Activated T-helper 17 cell treated with anti-CD3 and anti-CD28 coated beads, Interleukin-2, amount 50 U/mL, for 72 hours (primary cell): ENCODE data around the gene CCDC87. TPM values are rescaled to one million over a fixed set of nuclear protein-coding genes. Genes with fewer than 3 reads are reported as not detected.
A peak's percentile ranks its signal among the peaks of the same experiment; 100 is the strongest.
"Not testable (repeated sequence)": the region's sequence is repeated elsewhere in the genome, so short reads cannot be mapped to it uniquely, and the experiment has no call there.

ENCODE experiments used
- ATAC-seq: fragments of 150-1000 bp; cut with Tn5 transposase; replicated peaks from 2 replicates; pipeline ENCODE4 v1.10.0; 2021; ENCODE audit warnings: mild to moderate bottlenecking, moderate library complexity
- H3K27ac Mint-ChIP-seq: one replicate; pipeline ENCODE4 v1.8.0; 2022; ENCODE audit warnings: mixed read lengths
- H3K27me3 Mint-ChIP-seq: one replicate; pipeline ENCODE4 v1.8.0; 2022; ENCODE audit warnings: mixed read lengths
- H3K36me3 Mint-ChIP-seq: one replicate; pipeline ENCODE4 v1.8.0; 2022; ENCODE audit warnings: low read depth, mild to moderate bottlenecking, mixed read lengths
- H3K4me1 Mint-ChIP-seq: one replicate; pipeline ENCODE4 v1.8.0; 2022; ENCODE audit warnings: mixed read lengths
- H3K4me3 Mint-ChIP-seq: one replicate; pipeline ENCODE4 v1.8.0; 2022; ENCODE audit warnings: mild to moderate bottlenecking, mixed read lengths
- H3K9me3 Mint-ChIP-seq: one replicate; pipeline ENCODE4 v1.8.0; 2022; ENCODE audit warnings: mixed read lengths
- total RNA-seq, 2 donors: library from RNA; stranded (reverse); gene quantifications; one replicate each; pipeline ENCODE4 v1.2.3, GENCODE V29; 2022

CCDC87 gene
- total RNA-seq, 2 donors from 2014 or later: 0.11 to 0.15 TPM

DNA sequence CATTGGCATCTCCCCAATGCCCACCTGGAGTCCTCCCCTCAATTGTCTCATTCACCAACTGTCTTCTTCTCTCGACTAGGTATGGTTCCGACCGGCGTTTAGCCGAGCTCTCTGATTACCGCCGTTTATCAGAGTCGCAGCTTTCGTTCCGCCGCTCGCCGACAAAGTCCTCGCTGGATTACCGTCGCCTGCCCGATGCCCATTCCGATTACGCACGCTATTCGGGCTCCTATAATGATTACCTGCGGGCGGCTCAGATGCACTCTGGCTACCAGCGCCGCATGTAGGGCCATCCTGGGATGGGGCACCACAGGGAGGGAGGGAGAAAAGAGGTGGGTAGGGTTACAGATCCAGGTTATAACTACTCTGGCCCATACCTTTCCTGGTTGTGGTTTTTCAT, 33.5 kb upstream of the CCDC87 start:
- H3K27ac Mint-ChIP-seq: no peak overlapping the region
- peaks cover 37% of the 10 kb centered on the region for H3K4me1 Mint-ChIP-seq
- no peaks in the 10 kb centered on the region for H3K27me3 Mint-ChIP-seq
- H3K4me3 Mint-ChIP-seq: no peak overlapping the region
- no peak for ATAC-seq
- H3K9me3 Mint-ChIP-seq: no peaks in the 10 kb centered on the region
- peaks cover 98% of the 10 kb centered on the region for H3K36me3 Mint-ChIP-seq

GRCh38 chr11:66625752-66626149, 32.9 kb upstream of the CCDC87 start:
- H3K4me3 Mint-ChIP-seq: no peak overlapping the region
- H3K36me3 Mint-ChIP-seq: peaks cover 99% of the 10 kb centered on the region
- H3K4me1 Mint-ChIP-seq: peaks cover 37% of the 10 kb centered on the region
- no peaks in the 10 kb centered on the region for H3K9me3 Mint-ChIP-seq
- ATAC-seq: no peak
- H3K27me3 Mint-ChIP-seq: no peaks in the 10 kb centered on the region
- H3K27ac Mint-ChIP-seq: no peak overlapping the region

DNA sequence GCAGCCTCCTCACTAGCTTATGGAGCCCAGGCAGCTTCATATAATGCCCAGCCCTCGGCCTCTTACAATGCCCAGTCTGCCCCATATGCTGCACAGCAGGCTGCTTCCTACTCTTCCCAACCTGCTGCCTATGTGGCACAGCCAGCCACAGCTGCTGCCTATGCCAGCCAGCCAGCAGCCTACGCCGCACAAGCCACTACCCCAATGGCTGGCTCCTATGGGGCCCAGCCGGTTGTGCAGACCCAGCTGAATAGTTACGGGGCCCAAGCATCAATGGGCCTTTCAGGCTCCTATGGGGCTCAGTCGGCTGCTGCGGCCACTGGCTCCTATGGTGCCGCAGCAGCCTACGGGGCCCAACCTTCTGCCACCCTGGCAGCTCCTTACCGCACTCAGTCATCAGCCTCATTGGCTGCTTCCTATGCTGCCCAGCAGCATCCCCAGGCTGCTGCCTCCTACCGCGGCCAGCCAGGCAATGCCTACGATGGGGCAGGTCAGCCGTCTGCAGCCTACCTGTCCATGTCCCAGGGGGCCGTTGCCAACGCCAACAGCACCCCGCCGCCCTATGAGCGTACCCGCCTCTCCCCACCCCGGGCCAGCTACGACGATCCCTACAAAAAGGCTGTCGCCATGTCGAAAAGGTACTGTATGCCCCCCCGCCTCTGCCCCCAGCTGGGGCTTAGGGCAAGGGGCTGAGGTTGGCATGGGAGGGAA, 32.3 kb upstream of the CCDC87 start:
- Mint-ChIP-seq H3K36me3 (peaks cover 100% of the 10 kb centered on the region), H3K9me3 (no peaks in the 10 kb centered on the region), H3K4me3 (no peak overlapping the region), H3K27ac (no peak overlapping the region), H3K4me1 (peaks cover 37% of the 10 kb centered on the region), H3K27me3 (no peaks in the 10 kb centered on the region)
- no peak for ATAC-seq

- no peak for ATAC-seq
- H3K4me3 Mint-ChIP-seq: no peak overlapping the region
These were observed 31.6 kb upstream of the CCDC87 start for GRCh38 chr11:66624450-66624849.

GRCh38 chr11:66619080-66619554, 26.3 kb upstream of the CCDC87 start:
- Mint-ChIP-seq H3K4me3 (peak overlapping the region; percentile 96), H3K4me1 (peaks cover 34% of the 10 kb centered on the region), H3K27ac (peak overlapping the region; percentile 96), H3K27me3 (no peaks in the 10 kb centered on the region), H3K9me3 (no peaks in the 10 kb centered on the region), H3K36me3 (peaks cover 82% of the 10 kb centered on the region)
- peak; percentile 18 for ATAC-seq

More at GRCh38 chr11:66624450-66624849, 31.6 kb upstream of the CCDC87 start:
- peaks cover 37% of the 10 kb centered on the region for H3K4me1 Mint-ChIP-seq
- H3K9me3 Mint-ChIP-seq: no peaks in the 10 kb centered on the region
- H3K27me3 Mint-ChIP-seq: no peaks in the 10 kb centered on the region
- H3K27ac Mint-ChIP-seq: no peak overlapping the region
- H3K36me3 Mint-ChIP-seq: peaks cover 100% of the 10 kb centered on the region

DNA sequence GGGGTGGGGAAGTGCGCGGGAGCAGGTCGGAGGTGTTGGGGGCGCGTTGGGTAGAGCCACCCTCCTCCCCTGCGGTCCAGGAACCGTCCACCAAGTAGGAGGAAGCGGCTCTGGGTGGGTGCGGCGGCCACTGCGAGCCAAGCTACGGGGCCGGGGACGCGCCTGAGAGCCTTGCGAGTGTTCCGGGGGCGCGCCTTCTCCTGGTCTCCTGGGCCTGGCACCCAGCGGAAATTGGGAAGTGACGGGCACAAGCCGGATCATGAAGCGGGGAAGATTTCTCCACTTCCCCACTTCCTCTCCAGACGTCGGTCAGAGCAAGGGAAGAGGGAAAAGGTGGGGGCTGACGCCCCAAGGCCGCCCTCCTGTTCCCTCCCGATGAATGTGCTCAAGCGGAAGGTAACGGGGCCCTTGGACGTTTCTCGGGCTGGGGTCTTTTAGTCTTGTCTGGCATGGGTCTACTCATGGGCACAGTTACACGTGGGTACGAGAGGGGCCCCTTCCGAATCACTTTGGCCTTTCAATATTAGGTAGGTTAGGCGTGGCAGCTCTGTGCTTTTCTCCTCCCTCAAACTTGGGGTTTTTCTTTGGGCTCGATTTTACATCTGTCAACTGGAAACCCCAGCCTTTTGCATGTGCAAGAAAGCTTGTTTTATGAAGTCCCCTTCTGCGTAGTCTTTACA, 24.4 kb upstream of the CCDC87 start:
- H3K27me3 Mint-ChIP-seq: no peaks in the 10 kb centered on the region
- peak overlapping the region; percentile 96 for H3K27ac Mint-ChIP-seq
- peak overlapping the region; percentile 96 for H3K4me3 Mint-ChIP-seq
- H3K36me3 Mint-ChIP-seq: peaks cover 64% of the 10 kb centered on the region
- no peaks in the 10 kb centered on the region for H3K9me3 Mint-ChIP-seq
- ATAC-seq: no peak
- peaks cover 17% of the 10 kb centered on the region for H3K4me1 Mint-ChIP-seq

GRCh38 chr11:66616379-66617154, 23.7 kb upstream of the CCDC87 start, which contains the start of gene RBM14:
Gene RBM14 (plus strand): TSS chr11:66616630. CDS start chr11:66616721, 91 bp downstream.
- peaks cover 57% of the 10 kb centered on the region for H3K36me3 Mint-ChIP-seq
- peak; percentile 96 for ATAC-seq
- H3K4me1 Mint-ChIP-seq: peaks cover 16% of the 10 kb centered on the region
- no peaks in the 10 kb centered on the region for H3K9me3 Mint-ChIP-seq
- H3K27me3 Mint-ChIP-seq: no peaks in the 10 kb centered on the region
- peak within 1 kb of the TSS; percentile 96 for H3K27ac Mint-ChIP-seq
- H3K4me3 Mint-ChIP-seq: peak within 1 kb of the TSS; percentile 96

DNA sequence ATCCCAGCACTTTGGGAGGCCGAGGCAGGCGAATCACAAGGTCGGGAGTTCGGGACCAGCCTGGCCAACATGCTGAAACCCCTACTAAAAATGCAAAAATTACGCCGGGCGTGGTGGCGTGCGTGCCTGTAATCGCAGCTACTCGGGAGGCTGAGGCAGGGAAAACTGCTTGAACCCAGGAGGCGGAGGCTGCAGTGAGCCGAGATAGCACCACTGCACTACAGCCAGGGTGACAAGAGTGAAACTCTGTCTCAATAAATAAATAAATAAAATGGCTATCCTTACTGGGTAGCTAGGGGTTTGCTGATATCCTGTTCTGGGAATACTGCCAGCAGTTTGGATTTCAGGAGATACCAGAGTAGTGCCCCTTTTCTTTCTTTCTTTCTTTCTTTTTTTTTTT, 21.2 kb upstream of the CCDC87 start:
- H3K27me3 Mint-ChIP-seq: no peaks in the 10 kb centered on the region
- H3K9me3 Mint-ChIP-seq: no peaks in the 10 kb centered on the region
- H3K27ac Mint-ChIP-seq: no peak overlapping the region
- H3K4me3 Mint-ChIP-seq: no peak overlapping the region
- peaks cover 32% of the 10 kb centered on the region for H3K36me3 Mint-ChIP-seq
- ATAC-seq: no peak
- peaks cover 11% of the 10 kb centered on the region for H3K4me1 Mint-ChIP-seq

DNA sequence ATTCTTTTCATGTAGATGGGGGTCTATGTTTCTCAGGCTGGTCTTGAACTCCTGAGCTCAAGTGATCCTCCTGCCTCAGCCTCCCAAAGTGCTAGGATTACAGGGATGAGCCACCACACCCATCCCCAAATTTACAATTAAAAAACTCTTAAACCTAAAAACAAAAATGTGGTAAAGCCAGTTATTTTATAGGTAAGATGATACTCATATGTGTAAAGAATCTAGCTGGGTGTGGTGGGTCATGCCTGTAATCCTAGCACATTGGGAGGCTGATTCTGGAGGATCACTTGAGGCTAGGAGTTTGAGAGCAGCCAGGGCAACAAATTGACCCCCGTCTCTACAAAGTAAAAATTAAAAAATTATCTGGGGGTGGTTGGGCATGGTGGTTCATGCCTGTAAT, 19.6 kb upstream of the CCDC87 start:
- Mint-ChIP-seq H3K4me1 (no peaks in the 10 kb centered on the region), H3K27me3 (no peaks in the 10 kb centered on the region), H3K9me3 (no peaks in the 10 kb centered on the region), H3K27ac (no peak overlapping the region), H3K36me3 (peaks cover 16% of the 10 kb centered on the region), H3K4me3 (no peak overlapping the region)
- ATAC-seq: no peak

GRCh38 chr11:66609721-66610617, 17.1 kb upstream of the CCDC87 start:
- peaks cover 14% of the 10 kb centered on the region for H3K36me3 Mint-ChIP-seq
- no peak overlapping the region for H3K4me3 Mint-ChIP-seq
- no peak overlapping the region for H3K27ac Mint-ChIP-seq
- no peaks in the 10 kb centered on the region for H3K27me3 Mint-ChIP-seq
- no peak for ATAC-seq
- no peaks in the 10 kb centered on the region for H3K9me3 Mint-ChIP-seq
- no peaks in the 10 kb centered on the region for H3K4me1 Mint-ChIP-seq

DNA sequence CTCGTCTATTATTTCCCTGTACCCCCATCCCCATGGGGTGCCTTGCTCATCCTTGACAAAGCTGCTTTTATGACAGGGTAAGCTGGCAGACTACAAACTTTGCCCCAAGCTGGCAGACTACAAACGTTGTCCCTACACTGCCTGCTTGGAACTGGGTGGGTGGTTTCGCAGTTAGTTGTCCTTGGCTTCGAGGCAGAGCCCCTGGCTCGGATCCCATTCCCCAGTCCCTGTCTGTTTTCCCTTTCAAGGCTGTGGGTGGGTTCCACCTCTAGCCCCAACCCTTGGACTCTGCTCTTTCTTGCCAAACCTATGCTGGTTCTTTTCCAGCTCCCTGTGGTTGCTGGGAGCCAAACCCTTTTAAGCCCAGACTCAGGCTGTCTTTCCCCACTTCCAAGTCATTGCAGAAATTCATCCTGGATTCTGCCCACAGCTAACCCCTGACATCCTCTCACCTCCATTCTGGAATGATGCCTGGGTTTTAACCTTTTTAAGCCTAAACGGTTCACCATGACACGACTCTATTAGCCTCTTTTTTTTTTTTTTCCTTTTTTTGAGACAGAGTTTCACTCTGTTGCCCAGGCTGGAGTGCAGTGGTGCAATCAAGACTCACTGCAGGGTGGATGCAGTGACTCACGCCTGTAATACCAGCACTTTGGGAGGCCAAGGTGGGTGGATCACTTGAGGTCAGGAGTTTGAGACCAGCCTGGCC, 14.4 kb upstream of the CCDC87 start:
- H3K27ac Mint-ChIP-seq: no peak overlapping the region
- no peaks in the 10 kb centered on the region for H3K27me3 Mint-ChIP-seq
- H3K4me3 Mint-ChIP-seq: no peak overlapping the region
- H3K4me1 Mint-ChIP-seq: no peaks in the 10 kb centered on the region
- ATAC-seq: no peak
- H3K9me3 Mint-ChIP-seq: no peaks in the 10 kb centered on the region
- peaks cover 23% of the 10 kb centered on the region for H3K36me3 Mint-ChIP-seq

DNA sequence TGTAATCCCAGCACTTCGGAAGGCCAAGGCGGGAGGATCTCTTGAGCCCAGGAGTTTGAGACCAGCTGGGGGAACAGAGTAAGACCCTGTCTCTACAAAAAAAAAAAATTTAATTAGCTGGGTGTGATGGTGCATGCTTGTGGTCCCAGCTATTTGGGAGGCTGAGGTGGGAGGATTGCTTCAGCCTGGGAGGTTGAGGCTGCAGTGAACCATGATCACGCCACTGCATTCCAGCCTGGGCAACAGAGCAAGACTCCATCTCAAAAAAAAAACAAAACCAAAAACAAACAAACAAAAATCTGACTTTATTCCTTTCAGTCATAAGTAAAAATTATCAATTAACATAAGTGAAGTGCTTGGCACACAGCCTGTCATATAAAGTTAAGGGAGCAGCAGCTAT, 13.7 kb upstream of the CCDC87 start:
- not testable (repeated sequence) for ATAC-seq, H3K27ac Mint-ChIP-seq, H3K4me3 Mint-ChIP-seq, H3K27me3 Mint-ChIP-seq, H3K9me3 Mint-ChIP-seq, H3K4me1 Mint-ChIP-seq
- H3K36me3 Mint-ChIP-seq: peaks cover 23% of the 10 kb centered on the region

GRCh38 chr11:66604155-66604554, 11.3 kb upstream of the CCDC87 start:
- H3K4me3 Mint-ChIP-seq: no peak overlapping the region
- ATAC-seq: no peak
- no peaks in the 10 kb centered on the region for H3K4me1 Mint-ChIP-seq
- no peaks in the 10 kb centered on the region for H3K9me3 Mint-ChIP-seq
- H3K36me3 Mint-ChIP-seq: peaks cover 32% of the 10 kb centered on the region
- no peaks in the 10 kb centered on the region for H3K27me3 Mint-ChIP-seq
- H3K27ac Mint-ChIP-seq: no peak overlapping the region
